Hepatocyte (in vitro differentiated cells): ENCODE measurements around the gene QSOX2. TPM values are rescaled to one million over a fixed set of nuclear protein-coding genes. Genes with fewer than 3 reads are reported as not detected.

Experiments used
- DNase-seq: peaks from one replicate; pipeline ENCODE4 v3.0.0-alpha.2; 2016; ENCODE audit warnings: low spot score
- H2AFZ ChIP-seq: fragments of 200-600 bp; sonication (generic); 2 replicates; pipeline ENCODE4 v1.6.0; 2016; ENCODE audit warnings: antibody characterized with exemption, mild to moderate bottlenecking
- H3K27ac ChIP-seq: fragments of 200-600 bp; sonication (generic); 2 replicates; pipeline ENCODE4 v1.5.1; 2016; ENCODE audit warnings: mild to moderate bottlenecking
- H3K27me3 ChIP-seq: fragments of 200-600 bp; sonication (generic); 2 replicates; pipeline ENCODE4 v1.6.1; 2016
- H3K36me3 ChIP-seq: fragments of 200-600 bp; sonication (generic); replicated peaks from 2 replicates; pipeline ENCODE4 v1.5.1; 2016; ENCODE audit warnings: low read depth; ENCODE audit not compliant: insufficient read depth
- H3K4me1 ChIP-seq: fragments of 200-600 bp; sonication (generic); 2 replicates; pipeline ENCODE4 v1.5.1; 2016; ENCODE audit warnings: mild to moderate bottlenecking, moderate library complexity; ENCODE audit not compliant: insufficient read depth
- H3K4me2 ChIP-seq: fragments of 200-600 bp; sonication (generic); 2 replicates; pipeline ENCODE4 v1.6.0; 2016
- H3K4me3 ChIP-seq: fragments of 200-600 bp; sonication (generic); 2 replicates; pipeline ENCODE4 v1.5.1; 2016; ENCODE audit warnings: mild to moderate bottlenecking
- H3K79me2 ChIP-seq: fragments of 200-600 bp; sonication (generic); 2 replicates; pipeline ENCODE4 v1.6.0; 2017; ENCODE audit warnings: mild to moderate bottlenecking
- H3K9me2 ChIP-seq: fragments of 200-600 bp; sonication (generic); replicated peaks from 2 replicates; pipeline ENCODE4 v1.6.0; 2017; ENCODE audit warnings: mild to moderate bottlenecking; ENCODE audit not compliant: insufficient read depth
- H3K9me3 ChIP-seq: fragments of 200-600 bp; sonication (generic); 2 replicates; pipeline ENCODE4 v1.5.1; 2016; ENCODE audit warnings: low read depth, mild to moderate bottlenecking
- H4K20me1 ChIP-seq: fragments of 200-600 bp; sonication (generic); 2 replicates; pipeline ENCODE4 v1.6.0; 2016; ENCODE audit warnings: mild to moderate bottlenecking; ENCODE audit not compliant: insufficient read depth, poor library complexity, severe bottlenecking
- EZH2 ChIP-seq: fragments of 200-600 bp; sonication (generic); IDR thresholded peaks from 2 replicates; pipeline ENCODE4 v1.6.1; 2016; ENCODE audit warnings: antibody characterized with exemption, mild to moderate bottlenecking, borderline replicate concordance
- EZH2phosphoT487 ChIP-seq: fragments of 200-600 bp; sonication (generic); IDR thresholded peaks from one replicate; pipeline ENCODE4 v1.6.1; 2018; ENCODE audit warnings: antibody characterized with exemption, mild to moderate bottlenecking, low read depth, moderate library complexity; ENCODE audit not compliant: unreplicated experiment, severe bottlenecking
- WGBS: methylation state at CpG from one replicate; pipeline ENCODE4 v1.1.6; 2016; ENCODE audit warnings: low lambda C conversion rate; ENCODE audit errors: missing lambda C conversion rate; 5-methylcytosine and 5-hydroxymethylcytosine counted together
- polyA plus RNA-seq: library from polyadenylated mRNA; unstranded; fragments of >200 nt; fragmentation: Nextera tagmentation; extraction: Ambion mirVana; gene quantifications from 2 replicates; pipeline ENCODE4 v1.2.1, GENCODE V29; 2016
- total RNA-seq: library from RNA; depleted of rRNA; stranded (reverse); fragments of >200 nt; gene quantifications from 2 replicates; pipeline ENCODE4 v1.2.3, GENCODE V29; 2014
- TF ChIP-seq, protein P1 (sequence below): fragments of 200-600 bp; sonication (generic); IDR thresholded peaks from 2 replicates; pipeline ENCODE4 v1.5.1; 2016; ENCODE audit warnings: antibody characterized with exemption, mild to moderate bottlenecking; ENCODE audit not compliant: poor library complexity

QSOX2 gene
- total and polyA plus RNA-seq, 2 experiments from 2014 or later: 3.3 to 11.0 TPM

DNA sequence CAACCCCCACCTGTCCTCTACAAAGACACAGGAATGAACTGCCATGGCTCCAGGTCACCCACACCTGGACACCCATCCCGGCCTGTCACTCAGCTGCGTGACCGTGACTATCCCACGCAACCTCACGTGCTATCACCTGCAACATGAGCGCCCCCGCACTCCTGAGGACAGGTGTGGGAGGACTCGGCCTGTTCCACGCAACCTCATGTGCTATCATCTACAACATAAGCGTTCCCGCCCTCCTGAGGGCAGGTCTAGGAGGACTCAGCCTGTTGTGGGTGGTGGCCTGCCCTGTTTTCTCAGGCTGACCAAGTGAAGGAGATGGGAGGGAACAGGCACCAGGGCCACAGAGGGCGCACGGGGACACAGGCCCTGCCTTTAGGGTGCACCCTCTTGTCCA, 4.1 kb downstream of the QSOX2 start:
- H3K27me3 ChIP-seq: no peaks in the 10 kb centered on the region
- H3K9me2 ChIP-seq: no peaks in the 10 kb centered on the region
- H3K4me1 ChIP-seq: peaks cover 12% of the 10 kb centered on the region
- TF ChIP-seq, protein P1, sequence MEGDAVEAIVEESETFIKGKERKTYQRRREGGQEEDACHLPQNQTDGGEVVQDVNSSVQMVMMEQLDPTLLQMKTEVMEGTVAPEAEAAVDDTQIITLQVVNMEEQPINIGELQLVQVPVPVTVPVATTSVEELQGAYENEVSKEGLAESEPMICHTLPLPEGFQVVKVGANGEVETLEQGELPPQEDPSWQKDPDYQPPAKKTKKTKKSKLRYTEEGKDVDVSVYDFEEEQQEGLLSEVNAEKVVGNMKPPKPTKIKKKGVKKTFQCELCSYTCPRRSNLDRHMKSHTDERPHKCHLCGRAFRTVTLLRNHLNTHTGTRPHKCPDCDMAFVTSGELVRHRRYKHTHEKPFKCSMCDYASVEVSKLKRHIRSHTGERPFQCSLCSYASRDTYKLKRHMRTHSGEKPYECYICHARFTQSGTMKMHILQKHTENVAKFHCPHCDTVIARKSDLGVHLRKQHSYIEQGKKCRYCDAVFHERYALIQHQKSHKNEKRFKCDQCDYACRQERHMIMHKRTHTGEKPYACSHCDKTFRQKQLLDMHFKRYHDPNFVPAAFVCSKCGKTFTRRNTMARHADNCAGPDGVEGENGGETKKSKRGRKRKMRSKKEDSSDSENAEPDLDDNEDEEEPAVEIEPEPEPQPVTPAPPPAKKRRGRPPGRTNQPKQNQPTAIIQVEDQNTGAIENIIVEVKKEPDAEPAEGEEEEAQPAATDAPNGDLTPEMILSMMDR: no peak
- TF ChIP-seq EZH2phosphoT487 (no peak), EZH2 (no peak)
- H3K36me3 ChIP-seq: no peaks in the 10 kb centered on the region
- DNase-seq: no peak
- peaks cover 57% of the 10 kb centered on the region for H3K79me2 ChIP-seq
- H4K20me1 ChIP-seq: peaks cover 43% of the 10 kb centered on the region
- 97% methylated on average over 13 of the region's 13 CpGs for WGBS
- no peak overlapping the region for H3K4me3 ChIP-seq
- no peak overlapping the region for H3K4me2 ChIP-seq
- no peak overlapping the region for H3K27ac ChIP-seq
- H2AFZ ChIP-seq: no peak overlapping the region
- no peaks in the 10 kb centered on the region for H3K9me3 ChIP-seq

DNA sequence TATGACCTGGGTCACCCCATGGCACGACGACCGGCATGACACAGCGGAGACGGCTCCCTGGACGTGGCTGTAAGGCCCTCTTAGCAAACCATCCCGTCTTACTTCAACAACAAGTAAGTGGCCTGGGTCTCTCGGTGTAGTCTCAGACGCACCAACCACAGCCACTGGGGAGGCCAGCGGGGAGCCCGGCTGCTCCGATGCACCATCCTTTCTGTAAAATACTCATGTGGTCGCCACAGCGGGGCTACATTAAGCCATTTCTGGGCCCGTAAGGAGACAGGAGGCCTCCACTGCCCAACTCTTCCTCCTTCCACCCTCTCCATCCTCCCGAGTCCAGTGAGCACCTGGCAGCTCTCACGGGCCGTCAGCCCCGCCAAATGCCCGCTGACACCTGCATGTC, 4.7 kb downstream of the QSOX2 start:
- H3K27ac ChIP-seq: no peak overlapping the region
- H2AFZ ChIP-seq: no peak overlapping the region
- no peaks in the 10 kb centered on the region for H3K27me3 ChIP-seq
- peaks cover 57% of the 10 kb centered on the region for H3K79me2 ChIP-seq
- peaks cover 43% of the 10 kb centered on the region for H4K20me1 ChIP-seq
- no peaks in the 10 kb centered on the region for H3K36me3 ChIP-seq
- 95% methylated on average over 20 of the region's 20 CpGs for WGBS
- no peak for DNase-seq
- no peak for TF ChIP-seq EZH2
- TF ChIP-seq EZH2phosphoT487: no peak
- TF ChIP-seq, protein P1: no peak
- no peak overlapping the region for H3K4me2 ChIP-seq
- H3K4me3 ChIP-seq: no peak overlapping the region
- no peaks in the 10 kb centered on the region for H3K9me2 ChIP-seq
- H3K9me3 ChIP-seq: no peaks in the 10 kb centered on the region
- peaks cover 9% of the 10 kb centered on the region for H3K4me1 ChIP-seq

DNA sequence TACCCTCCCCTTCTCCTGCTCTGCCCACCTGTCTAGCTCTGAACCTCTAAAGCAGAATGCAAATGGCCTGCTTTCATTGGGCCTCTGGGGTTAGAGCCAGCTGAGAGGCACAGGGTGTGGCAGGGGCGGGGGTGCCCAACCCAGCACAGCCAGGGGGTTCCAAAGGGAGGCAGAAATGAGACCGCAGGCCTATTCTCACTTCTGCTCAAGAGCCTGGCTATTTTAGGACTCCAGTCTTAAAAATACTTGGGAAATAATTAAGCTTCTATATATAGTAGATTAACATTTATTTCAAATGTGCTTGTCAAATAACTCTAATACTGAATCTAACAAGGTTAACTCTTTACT, 5.7 kb downstream of the QSOX2 start:
- H3K4me2 ChIP-seq: no peak overlapping the region
- H3K27me3 ChIP-seq: no peaks in the 10 kb centered on the region
- DNase-seq: no peak
- H3K27ac ChIP-seq: no peak overlapping the region
- no peaks in the 10 kb centered on the region for H3K36me3 ChIP-seq
- H3K79me2 ChIP-seq: peaks cover 58% of the 10 kb centered on the region
- peaks cover 43% of the 10 kb centered on the region for H4K20me1 ChIP-seq
- no peaks in the 10 kb centered on the region for H3K9me2 ChIP-seq
- WGBS: 97% methylated on average over 2 of the region's 2 CpGs
- TF ChIP-seq, protein P1: no peak
- no peak for TF ChIP-seq EZH2
- no peak for TF ChIP-seq EZH2phosphoT487
- H3K4me1 ChIP-seq: peaks cover 9% of the 10 kb centered on the region
- H2AFZ ChIP-seq: no peak overlapping the region
- no peak overlapping the region for H3K4me3 ChIP-seq
- no peaks in the 10 kb centered on the region for H3K9me3 ChIP-seq
